ENCODE results near the gene PRKG1. TPM values are rescaled to one million over a fixed set of nuclear protein-coding genes. Genes with fewer than 3 reads are reported as not detected.

The PRKG1 gene
- total RNA-seq, 4 donors from 2014 or later: 24.5 to 46.1 (median 37.1) TPM

DNA sequence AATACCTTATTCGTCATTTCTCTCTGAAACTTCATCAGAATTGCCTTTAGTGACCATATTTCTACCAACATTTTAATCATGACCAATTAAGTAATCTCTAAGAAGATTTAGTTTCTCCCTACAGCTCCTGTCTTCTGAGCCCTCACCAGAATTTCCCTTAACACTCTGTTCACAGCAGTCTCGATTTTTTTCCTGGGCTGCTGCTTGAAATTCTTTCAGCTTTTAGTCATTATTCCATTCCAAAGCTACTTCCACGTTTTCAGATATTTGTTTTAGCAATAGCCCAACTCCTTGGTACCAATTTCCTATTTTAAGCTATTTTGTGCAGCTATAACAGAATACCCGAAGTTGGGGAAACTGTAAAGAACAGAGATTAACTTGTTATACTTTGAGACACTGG is 1047.4 kb downstream of the PRKG1 start:
- H3K9me3 ChIP-seq: no peaks in the 10 kb centered on the region
- no peak overlapping the region for H3K27ac ChIP-seq (replicated peaks in 1 of 4)
- no peak for DNase-seq (ENCODE audit: extremely low spot score)
- WGBS: 67% methylated on average over 4 of the region's 4 CpGs
- no peaks in the 10 kb centered on the region for H3K36me3 ChIP-seq
- H3K27me3 ChIP-seq: no peaks in the 10 kb centered on the region
- TF ChIP-seq POLR2A (IDR thresholded peaks at IDR 0.05; ENCODE audit: low read depth): no peak
- no peak for TF ChIP-seq POLR2AphosphoS5 (IDR thresholded peaks at IDR 0.05)
- TF ChIP-seq, protein P1, sequence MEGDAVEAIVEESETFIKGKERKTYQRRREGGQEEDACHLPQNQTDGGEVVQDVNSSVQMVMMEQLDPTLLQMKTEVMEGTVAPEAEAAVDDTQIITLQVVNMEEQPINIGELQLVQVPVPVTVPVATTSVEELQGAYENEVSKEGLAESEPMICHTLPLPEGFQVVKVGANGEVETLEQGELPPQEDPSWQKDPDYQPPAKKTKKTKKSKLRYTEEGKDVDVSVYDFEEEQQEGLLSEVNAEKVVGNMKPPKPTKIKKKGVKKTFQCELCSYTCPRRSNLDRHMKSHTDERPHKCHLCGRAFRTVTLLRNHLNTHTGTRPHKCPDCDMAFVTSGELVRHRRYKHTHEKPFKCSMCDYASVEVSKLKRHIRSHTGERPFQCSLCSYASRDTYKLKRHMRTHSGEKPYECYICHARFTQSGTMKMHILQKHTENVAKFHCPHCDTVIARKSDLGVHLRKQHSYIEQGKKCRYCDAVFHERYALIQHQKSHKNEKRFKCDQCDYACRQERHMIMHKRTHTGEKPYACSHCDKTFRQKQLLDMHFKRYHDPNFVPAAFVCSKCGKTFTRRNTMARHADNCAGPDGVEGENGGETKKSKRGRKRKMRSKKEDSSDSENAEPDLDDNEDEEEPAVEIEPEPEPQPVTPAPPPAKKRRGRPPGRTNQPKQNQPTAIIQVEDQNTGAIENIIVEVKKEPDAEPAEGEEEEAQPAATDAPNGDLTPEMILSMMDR (IDR thresholded peaks at IDR 0.05): no peak
- TF ChIP-seq EP300 (IDR thresholded peaks at IDR 0.05): no peak
- no peak overlapping the region for H3K4me3 ChIP-seq
- intact Hi-C loops (cut with DNase I): no loop called here
- H3K4me1 ChIP-seq: no peaks in the 10 kb centered on the region

DNA sequence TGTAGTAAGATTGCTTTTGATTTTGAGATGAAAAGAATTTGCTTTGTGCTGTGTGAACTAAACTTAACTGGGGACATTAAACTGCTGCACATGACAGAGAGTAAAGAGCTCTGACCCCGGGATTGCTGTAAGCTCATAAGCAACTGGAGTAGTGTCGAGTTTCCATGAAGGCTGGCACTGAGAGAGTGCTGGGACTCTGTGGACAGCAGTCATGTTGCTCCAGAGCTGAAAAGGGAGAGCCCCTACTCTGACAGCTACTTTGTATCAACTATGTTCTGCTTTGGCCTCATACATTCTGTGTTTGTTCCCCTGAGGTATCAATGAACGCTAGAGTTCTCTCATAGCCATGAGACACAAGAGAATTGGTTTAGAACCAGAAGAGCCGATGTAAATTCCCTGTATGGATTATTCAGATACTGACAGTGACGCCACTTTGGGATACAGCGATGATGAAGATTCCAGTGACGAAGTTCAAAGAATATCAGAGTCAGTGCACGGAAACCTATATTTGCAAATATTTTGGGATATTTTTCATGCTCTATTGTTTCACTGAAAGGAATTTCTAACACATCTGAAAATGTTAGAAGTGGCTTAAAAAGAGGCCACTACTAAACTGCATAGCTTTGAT is 1053.9 kb downstream of the PRKG1 start:
- H3K27ac ChIP-seq (replicated peaks in 1 of 4): no peak overlapping the region
- H3K9me3 ChIP-seq: no peaks in the 10 kb centered on the region
- H3K4me1 ChIP-seq: no peaks in the 10 kb centered on the region
- intact Hi-C loops (cut with DNase I): no loop called here
- H3K4me3 ChIP-seq: no peak overlapping the region
- TF ChIP-seq EP300 (IDR thresholded peaks at IDR 0.05) (no peak), POLR2AphosphoS5 (IDR thresholded peaks at IDR 0.05) (no peak), POLR2A (IDR thresholded peaks at IDR 0.05; ENCODE audit: low read depth) (no peak)
- TF ChIP-seq, protein P1 (IDR thresholded peaks at IDR 0.05): no peak
- 77% methylated on average over 8 of the region's 8 CpGs for WGBS
- H3K36me3 ChIP-seq: no peaks in the 10 kb centered on the region
- no peak for DNase-seq (ENCODE audit: extremely low spot score)
- H3K27me3 ChIP-seq: no peaks in the 10 kb centered on the region

DNA sequence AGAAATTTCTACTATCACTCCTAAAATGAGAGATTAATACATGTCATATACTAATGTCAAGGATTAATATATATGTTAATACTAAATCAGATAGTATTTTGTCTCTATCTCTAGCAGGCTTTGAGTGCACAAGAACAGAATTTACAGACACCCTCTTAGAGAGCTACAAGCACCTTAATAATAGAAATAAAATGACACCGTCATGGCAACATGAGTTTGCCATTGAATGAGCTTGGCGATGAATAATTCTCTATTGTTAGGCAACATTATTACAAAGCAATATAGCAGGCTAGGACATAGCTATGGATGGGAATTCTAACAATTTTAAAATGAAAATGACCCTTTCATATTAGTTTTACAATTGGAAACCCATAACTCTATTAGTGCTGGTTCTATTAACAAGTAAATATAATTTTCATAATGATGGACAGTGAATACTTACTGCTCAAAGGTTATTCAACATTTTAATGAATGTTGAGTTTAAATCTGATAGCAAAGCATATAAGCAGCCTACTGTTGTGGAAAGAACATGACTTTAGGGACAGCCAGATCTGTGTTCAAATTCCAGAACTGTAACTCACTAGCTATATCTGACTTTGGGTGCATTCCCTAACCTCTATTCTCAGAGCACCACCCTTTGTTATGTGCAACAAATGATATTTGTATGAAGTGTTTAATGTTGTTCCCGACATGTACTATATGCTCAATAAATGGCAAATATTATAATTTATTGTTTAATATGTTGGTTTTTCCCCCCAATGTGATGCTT is 1055.3 kb downstream of the PRKG1 start:
- Histone ChIP-seq H3K36me3 (no peaks in the 10 kb centered on the region), H3K9me3 (no peaks in the 10 kb centered on the region), H3K4me3 (no peak overlapping the region), H3K27ac (replicated peaks in 1 of 4) (no peak overlapping the region), H3K27me3 (no peaks in the 10 kb centered on the region), H3K4me1 (peaks cover 0 to 7% (median 0%) of the 10 kb centered on the region in 4 donors)
- TF ChIP-seq, protein P1 (IDR thresholded peaks at IDR 0.05): no peak
- TF ChIP-seq POLR2A (IDR thresholded peaks at IDR 0.05; ENCODE audit: low read depth) (no peak), POLR2AphosphoS5 (IDR thresholded peaks at IDR 0.05) (no peak), EP300 (IDR thresholded peaks at IDR 0.05) (no peak)
- intact Hi-C loops (cut with DNase I): no loop called here
- WGBS: 95% methylated on average over 3 of the region's 3 CpGs
- DNase-seq (ENCODE audit: extremely low spot score): no peak

DNA sequence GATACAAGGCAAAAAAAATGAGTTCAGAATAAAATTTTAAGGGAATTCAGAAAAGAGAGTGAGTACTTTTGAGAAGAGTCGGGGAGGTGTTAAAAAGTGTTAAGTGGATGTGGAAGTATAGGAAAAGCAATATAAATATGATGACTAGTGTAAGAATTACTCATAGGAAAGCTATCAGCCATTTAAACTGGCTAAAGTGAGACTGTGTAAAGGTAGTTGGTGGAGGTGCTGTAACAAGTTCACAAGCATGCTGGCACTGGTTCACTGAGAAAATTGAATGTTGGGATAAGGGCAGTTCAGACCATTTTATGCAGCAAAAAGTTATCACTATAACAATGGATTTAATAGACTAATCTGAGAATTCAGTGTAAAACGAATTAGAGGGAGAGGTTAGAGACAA is 1060.8 kb downstream of the PRKG1 start:
- no peak for TF ChIP-seq POLR2AphosphoS5 (IDR thresholded peaks at IDR 0.05)
- TF ChIP-seq, protein P1 (IDR thresholded peaks at IDR 0.05): no peak
- no peak for TF ChIP-seq EP300 (IDR thresholded peaks at IDR 0.05)
- TF ChIP-seq POLR2A (IDR thresholded peaks at IDR 0.05; ENCODE audit: low read depth): no peak
- Histone ChIP-seq H3K9me3 (no peaks in the 10 kb centered on the region), H3K27ac (replicated peaks in 1 of 4) (no peak overlapping the region), H3K27me3 (no peaks in the 10 kb centered on the region), H3K36me3 (no peaks in the 10 kb centered on the region), H3K4me1 (peaks cover 0 to 7% (median 0%) of the 10 kb centered on the region in 4 donors), H3K4me3 (no peak overlapping the region)
- WGBS: 77% methylated on average over 2 of the region's 2 CpGs
- DNase-seq (ENCODE audit: extremely low spot score): no peak
- intact Hi-C loops (cut with DNase I): no loop called here

All from esophagus muscularis mucosa (tissue), 4 donors.